GM21367 (cell line): ENCODE results near the gene ANAPC1.
"Not testable (repeated sequence)": the region's sequence is repeated elsewhere in the genome, so short reads cannot be mapped to it uniquely, and the experiment has no call there.

Source experiments
- ATAC-seq: cut with Tn5 transposase; IDR thresholded peaks from one replicate; pipeline ENCODE4 v1.9.1; 2021; ENCODE audit not compliant: unreplicated experiment

Gene ANAPC1

GRCh38 chr2:111883661-111884591 is at the start of gene ANAPC1:
TSS of gene ANAPC1 (minus strand) at chr2:111884193. CDS start at chr2:111880825, 3,368 bp downstream.
- peak; percentile 79 for ATAC-seq

GRCh38 chr2:111932841-111933291 is 48.9 kb upstream of the ANAPC1 start:
- no peak for ATAC-seq

- ATAC-seq: no peak
Observed at GRCh38 chr2:111930875-111931274, 46.9 kb upstream of the ANAPC1 start.

GRCh38 chr2:111930409-111930808 is 46.4 kb upstream of the ANAPC1 start:
- ATAC-seq: no peak

GRCh38 chr2:111927723-111928122 is 43.7 kb upstream of the ANAPC1 start:
- no peak for ATAC-seq

- ATAC-seq: no peak
Observed at GRCh38 chr2:111924617-111925107, 40.7 kb upstream of the ANAPC1 start.

GRCh38 chr2:111923276-111923804 is 39.3 kb upstream of the ANAPC1 start:
- no peak for ATAC-seq

GRCh38 chr2:111919794-111920608 is 36.0 kb upstream of the ANAPC1 start:
- ATAC-seq: no peak

- no peak for ATAC-seq
Observed at GRCh38 chr2:111919365-111919764, 35.4 kb upstream of the ANAPC1 start.

- ATAC-seq: no peak
Observed at GRCh38 chr2:111918383-111918806, 34.4 kb upstream of the ANAPC1 start.

- ATAC-seq: no peak
Observed at GRCh38 chr2:111917106-111917505, 33.1 kb upstream of the ANAPC1 start.

- no peak for ATAC-seq
Observed at GRCh38 chr2:111912547-111912946, 28.6 kb upstream of the ANAPC1 start.

GRCh38 chr2:111911295-111911977 is 27.4 kb upstream of the ANAPC1 start:
- ATAC-seq: not testable (repeated sequence)

- no peak for ATAC-seq
Observed at GRCh38 chr2:111910609-111911277, 26.8 kb upstream of the ANAPC1 start.

GRCh38 chr2:111909997-111910396 is 26.0 kb upstream of the ANAPC1 start:
- not testable (repeated sequence) for ATAC-seq

- no peak for ATAC-seq
Observed at GRCh38 chr2:111909079-111909478, 25.1 kb upstream of the ANAPC1 start.

GRCh38 chr2:111908578-111908977 is 24.6 kb upstream of the ANAPC1 start:
- ATAC-seq: no peak

- ATAC-seq: no peak
Observed at GRCh38 chr2:111905990-111906735, 22.2 kb upstream of the ANAPC1 start.

- not testable (repeated sequence) for ATAC-seq
Observed at GRCh38 chr2:111905475-111905869, 21.5 kb upstream of the ANAPC1 start.
